GM21529 (cell line): ENCODE results near the gene SMCHD1.

Experiments used
- ATAC-seq: cut with Tn5 transposase; IDR thresholded peaks from one replicate; pipeline ENCODE4 v1.9.1; 2021; ENCODE audit not compliant: unreplicated experiment

Gene SMCHD1

GRCh38 chr18:2655178-2655953 is at the start of gene SMCHD1:
Gene SMCHD1, plus strand, starts transcription at chr18:2655726. Its CDS starts 350 bp downstream, at chr18:2656076.
- ATAC-seq, result peak; percentile 69

GRCh38 chr18:2606335-2606734 is 49.2 kb upstream of the SMCHD1 start:
- no peak for ATAC-seq

DNA sequence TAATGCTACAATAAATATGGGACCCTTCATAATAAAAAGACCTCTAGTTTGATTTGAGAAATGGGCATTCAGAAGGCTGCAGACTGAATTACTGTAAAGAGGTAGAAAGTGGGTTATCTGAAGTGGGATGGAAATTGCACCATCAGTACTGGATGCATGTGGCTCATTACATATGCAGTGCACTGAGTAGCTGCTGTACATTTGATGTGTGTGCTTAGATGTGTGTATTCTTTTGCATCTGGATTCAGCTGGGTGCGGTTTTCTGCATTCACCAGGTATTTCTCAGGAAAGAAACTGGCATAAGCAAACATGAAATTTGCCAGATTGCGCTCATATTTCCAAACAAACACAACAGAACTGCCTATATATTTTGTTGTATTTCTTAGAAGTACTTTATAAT is 45.9 kb upstream of the SMCHD1 start:
- no peak for ATAC-seq

DNA sequence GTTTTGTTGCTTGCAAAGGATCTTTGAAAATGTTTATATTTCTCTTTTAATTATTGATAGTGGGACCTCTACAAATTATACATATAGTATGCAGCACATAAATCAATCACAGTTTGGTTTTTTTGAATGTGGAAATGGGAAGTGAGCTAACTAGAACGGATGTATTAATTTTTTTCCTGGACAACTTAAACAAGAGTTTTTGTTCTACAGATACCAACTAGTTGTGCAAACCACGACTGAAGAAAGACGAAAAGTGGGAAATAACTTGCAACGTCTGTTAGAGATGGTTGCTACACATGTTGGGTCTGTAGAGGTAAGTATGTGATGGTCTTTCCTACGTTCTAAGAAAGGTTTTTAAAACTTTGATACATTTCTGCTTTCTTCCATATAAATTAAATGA is 45.0 kb upstream of the SMCHD1 start:
- no peak for ATAC-seq

GRCh38 chr18:2612996-2613395 is 42.5 kb upstream of the SMCHD1 start:
- ATAC-seq, result no peak

DNA sequence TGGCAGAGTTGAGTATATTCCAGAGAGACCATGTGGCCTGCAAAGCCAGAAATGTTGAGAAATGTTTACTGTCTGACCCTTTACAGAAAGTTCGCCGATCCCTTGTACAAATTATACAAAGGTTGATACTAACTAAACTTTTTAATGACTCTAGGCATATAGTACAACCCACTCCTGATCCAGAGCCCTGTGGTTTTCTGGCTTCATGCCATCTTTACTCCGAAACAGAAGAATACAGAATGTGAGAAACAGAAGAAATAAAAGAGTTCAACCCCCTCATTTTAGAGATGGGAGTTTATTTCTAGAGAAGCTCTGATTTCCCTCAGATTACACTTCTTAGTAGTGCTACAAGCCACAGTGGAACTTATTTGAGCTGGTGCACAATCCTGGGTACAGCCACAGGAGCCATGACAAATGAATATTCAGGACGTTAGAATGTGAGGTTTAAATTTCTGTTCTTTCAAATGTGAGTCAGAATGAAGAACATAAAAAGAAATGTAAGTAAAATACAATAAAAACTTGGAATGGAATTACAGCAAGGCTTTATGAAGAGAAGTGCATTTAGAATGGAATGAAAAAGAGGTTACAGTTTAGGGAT is 38.0 kb upstream of the SMCHD1 start:
- ATAC-seq, result no peak

DNA sequence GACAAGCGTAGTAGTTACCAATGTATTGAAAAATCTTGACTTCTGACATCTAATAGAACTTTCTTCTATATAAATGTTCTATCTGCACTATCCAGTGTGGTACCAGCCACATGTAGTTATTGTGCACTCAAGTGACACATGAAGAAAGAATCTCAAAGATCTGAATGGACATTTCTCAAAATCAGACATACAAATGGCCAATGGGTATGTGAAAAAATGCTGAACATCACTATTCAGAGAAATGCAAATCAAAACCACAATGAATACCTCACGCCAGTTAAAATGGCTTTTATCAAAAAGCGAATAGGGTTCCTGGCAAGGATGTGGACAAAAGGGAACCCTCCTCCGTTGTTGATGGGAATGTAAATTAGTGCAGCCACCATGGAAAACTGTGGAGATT is 37.5 kb upstream of the SMCHD1 start:
- ATAC-seq, result no peak

DNA sequence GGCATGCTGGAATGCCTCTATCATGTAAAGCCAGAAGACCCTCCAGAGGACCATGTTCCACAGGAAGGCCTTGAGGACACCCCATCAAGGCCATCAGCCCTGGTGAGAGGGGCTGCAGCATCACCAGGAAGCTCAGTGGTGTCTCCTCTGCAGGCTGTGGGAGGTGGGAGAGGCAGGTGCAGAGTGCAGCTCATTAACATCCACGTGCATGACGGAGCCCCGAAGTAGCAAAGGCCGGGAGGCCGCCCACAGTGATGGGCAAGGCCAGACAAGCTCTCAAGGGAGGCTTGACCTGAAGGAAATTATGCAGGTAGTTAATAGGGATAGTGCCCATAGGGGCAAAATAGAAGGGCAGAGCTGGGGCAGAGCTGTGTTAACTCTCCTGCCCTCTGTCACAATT is 30.3 kb upstream of the SMCHD1 start:
- ATAC-seq, result no peak

GRCh38 chr18:2627821-2628276 is 27.7 kb upstream of the SMCHD1 start:
- ATAC-seq, result no peak

GRCh38 chr18:2629003-2629402 is 26.5 kb upstream of the SMCHD1 start:
- no peak for ATAC-seq

DNA sequence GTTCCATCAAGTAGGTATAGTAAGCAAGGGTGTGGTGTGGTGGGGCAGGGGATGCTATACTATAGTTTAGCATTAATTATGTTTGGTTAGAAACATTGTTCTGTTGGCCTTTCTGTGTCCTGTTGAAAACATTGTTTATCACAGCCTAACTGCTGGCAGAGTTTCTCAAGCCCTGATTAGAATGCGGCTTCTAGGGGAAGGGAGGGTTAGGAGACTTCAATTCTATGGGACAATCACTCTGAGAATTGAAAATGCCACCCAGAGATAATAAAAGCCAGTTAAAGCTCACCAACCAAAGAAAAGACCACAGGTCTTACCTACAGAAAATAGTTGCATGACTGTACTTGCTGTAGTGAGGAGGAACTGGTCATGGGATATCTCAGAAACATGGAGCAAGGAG is 19.9 kb upstream of the SMCHD1 start:
- no peak for ATAC-seq

- peak; percentile 5 for ATAC-seq
Measured at GRCh38 chr18:2636126-2636631, 19.3 kb upstream of the SMCHD1 start.

DNA sequence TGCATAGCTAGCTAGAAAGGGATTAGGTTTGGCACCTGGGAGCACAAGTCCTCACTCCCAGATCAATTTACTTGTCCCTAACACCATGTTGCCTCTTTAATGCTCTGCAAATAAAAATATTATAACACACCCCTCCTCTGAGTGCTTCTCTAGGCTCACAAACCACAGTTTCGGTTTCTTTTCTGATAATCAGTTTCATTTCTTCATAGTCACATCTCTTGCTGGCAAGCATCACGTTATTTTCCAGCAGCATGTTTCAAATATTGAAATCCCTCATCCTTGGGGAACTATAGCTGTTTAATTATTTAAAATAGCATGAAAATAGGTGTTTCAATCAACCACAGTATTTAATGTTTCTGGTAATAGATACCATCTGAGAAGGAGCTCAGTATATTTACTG is 13.9 kb upstream of the SMCHD1 start:
- peak; percentile 70 for ATAC-seq

DNA sequence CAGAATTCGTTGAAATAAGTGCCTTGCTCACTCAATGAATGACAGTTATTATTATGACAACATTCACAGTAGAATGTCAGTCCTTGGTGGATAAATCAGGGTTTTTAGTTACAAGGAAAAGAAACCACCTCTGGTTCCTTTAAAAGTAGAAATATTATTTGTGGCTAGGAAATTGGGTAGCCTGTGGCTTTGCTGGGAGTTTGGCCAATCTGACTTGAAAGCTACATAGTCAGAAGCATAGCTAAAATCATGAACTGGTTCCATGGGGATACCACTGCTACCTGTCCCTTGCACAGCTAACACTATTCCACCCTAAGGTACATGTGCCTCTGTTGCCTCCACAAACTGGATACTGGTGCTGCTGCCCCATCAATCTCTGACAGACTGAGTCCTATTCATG is 12.8 kb upstream of the SMCHD1 start:
- no peak for ATAC-seq

DNA sequence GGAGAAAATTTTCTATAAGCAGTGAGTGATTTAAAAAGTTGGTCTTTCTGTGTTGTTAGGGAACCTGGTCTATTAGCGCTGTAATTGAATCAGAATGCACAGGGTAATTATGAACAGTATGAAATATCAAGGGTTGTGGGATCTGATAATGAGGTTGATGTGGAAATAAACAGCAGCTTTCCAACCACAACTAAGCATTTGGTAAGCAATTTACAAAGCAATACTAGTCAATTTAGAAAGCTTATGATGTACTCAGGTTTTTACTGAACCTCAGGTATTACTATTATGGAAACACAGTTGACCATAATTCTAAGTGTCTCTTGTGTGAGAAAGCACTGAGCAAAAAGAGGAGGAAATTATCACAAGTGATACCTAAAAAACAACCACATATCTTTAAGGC is 11.0 kb upstream of the SMCHD1 start:
- ATAC-seq, result no peak

- ATAC-seq, result no peak
Measured at GRCh38 chr18:2651981-2652380, 3.5 kb upstream of the SMCHD1 start.

DNA sequence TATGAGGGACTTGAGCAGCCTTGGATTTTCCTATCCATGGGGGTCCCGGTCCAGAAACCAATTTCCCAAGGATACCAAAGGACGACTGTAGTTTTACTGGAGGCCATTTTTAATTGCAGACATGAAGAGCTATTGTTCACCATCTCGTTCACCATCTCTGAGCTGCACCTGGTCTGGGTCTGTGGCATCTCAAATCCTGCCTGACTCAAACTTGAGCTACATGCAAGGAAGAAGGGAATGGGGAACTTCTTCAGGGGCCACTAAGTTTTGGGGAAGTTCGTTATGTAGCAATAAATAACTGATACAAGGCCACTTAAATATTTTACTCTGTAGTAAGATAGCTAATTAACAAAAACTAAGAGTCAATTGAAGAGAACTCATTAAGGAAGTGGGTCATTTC is 2.1 kb upstream of the SMCHD1 start:
- no peak for ATAC-seq

DNA sequence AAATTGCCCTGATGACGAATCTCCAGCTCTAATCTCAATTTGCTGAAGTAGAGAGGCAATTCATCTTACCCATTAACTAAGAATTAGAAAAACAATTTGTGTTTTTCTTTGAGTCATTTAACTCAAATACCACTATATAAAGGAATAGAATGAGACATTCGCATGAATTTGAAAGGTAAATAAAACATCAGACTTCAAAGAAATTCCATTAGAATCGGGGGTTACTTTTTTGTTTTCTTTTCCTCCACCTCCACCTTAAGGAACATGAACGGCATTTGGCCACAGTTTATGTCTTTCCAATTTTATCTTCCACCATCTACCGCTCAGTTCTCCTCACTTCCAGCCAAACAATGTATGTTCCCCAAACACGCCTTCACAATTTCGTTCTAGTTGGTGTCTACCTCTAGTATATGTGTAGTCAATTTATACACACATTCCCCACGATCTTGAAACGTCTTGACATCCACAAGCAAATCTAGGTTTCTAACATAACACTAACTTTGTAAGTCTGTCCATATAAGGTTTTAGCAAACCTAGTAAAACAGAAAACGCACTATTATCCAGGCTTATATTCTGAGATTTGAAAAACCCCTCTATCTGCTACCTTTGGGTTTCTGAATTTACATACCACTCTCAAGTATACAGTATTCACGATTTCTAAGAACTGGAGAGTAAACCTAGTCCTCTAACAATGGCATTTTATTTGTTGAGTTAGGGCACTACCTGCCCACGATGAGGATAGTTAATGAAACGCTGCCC is 1.2 kb upstream of the SMCHD1 start:
- no peak for ATAC-seq

DNA sequence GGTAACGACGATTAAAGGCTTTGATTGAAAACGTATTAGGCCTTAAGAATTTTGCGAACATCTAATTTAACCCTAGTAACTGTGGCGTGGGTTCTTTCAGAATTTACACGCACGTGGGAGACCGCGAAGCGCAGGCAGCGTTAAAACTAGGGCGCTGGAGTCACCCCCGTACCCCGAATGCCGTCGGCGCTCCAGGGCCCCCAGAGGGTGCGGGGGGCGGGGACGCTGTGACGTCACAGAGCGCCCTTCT is 673 bp upstream of the SMCHD1 start:
- ATAC-seq, result peak; percentile 39

DNA sequence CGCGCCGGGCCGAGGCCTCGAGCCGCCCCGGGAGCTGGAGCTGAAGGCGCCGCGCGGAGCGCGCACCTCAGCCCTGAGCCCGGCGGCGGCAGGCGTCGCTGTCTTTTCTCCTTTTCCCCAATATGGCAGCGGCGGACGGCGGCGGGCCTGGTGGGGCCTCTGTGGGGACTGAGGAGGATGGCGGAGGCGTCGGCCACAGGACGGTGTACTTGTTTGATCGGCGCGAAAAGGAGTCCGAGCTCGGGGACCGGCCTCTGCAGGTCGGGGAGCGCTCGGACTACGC is 369 bp downstream of the SMCHD1 start:
- ATAC-seq, result no peak

DNA sequence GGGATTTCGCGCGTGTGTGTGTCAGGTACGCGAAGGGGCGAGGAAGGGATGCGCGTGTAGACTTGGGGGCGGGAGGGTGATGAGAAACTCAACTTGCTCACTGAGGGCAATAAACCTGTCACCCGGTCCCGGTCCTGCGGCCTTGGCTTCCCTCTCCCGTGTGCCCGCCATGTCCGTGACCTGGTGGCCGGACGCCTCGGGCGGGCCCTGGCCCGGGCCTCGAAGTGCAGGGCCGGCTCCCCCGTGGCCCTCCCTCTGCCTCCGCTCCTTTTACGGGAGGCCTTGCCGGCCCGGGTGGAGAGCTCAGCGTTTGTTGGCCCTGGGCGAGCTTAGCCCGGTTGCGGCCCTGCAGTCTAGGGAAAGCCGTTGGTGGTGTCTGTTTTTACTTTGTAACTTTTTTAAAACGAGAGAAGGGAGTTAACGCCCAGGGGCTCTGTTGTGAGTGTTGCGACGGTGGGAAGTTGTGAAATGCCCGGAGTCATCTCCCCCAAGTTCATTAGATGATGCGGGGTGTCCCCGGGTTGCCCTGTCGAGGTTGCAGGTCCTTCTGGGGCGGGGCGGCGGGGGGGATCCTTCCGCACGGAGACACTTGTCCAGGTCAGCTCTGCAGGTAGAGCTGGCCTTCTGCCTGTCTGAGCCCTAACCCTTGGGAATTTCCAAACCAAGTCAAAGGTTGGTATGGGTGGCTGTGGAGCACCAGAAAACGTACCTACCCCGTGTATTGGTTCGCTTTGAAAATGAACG is 883 bp downstream of the SMCHD1 start:
- peak; percentile 5 for ATAC-seq
